K562 (cell line): Measurements from ENCODE around the gene CD72. TPM values are rescaled to one million over a fixed set of nuclear protein-coding genes. Genes with fewer than 3 reads are reported as not detected.

Experiments used
- BRCA1 ChIP-seq, 2 experiments: fragments of 450-650 bp in 1 of 2; sonication (generic) in 1 of 2; formaldehyde crosslinking in 1 of 2; IDR thresholded peaks; 2 replicates each; pipeline versions ENCODE4 v1.5.0 to v1.6.1; 2017 to 2020; ENCODE audit warnings: mild to moderate bottlenecking in 1 of 2, missing genetic modification reagents in 1 of 2
- C11orf30 ChIP-seq: fragments of 450-650 bp; IDR thresholded peaks from 2 replicates; pipeline ENCODE4 v1.6.1; 2016; ENCODE audit warnings: low read depth, mild to moderate bottlenecking
- CBX2 ChIP-seq: fragments of 200-600 bp; sonication (generic); IDR thresholded peaks from one replicate; pipeline ENCODE4 v1.6.1; 2012; ENCODE audit warnings: mild to moderate bottlenecking, low read length, inconsistent platforms; ENCODE audit not compliant: insufficient read depth, poor library complexity, severe bottlenecking
- CCNT2 ChIP-seq: IDR thresholded peaks from 2 replicates; pipeline ENCODE4 v1.6.1; 2011; ENCODE audit warnings: borderline replicate concordance, low read depth, mild to moderate bottlenecking, moderate library complexity, mixed read lengths, low read length; ENCODE audit not compliant: insufficient read length; ENCODE audit errors: extremely low read depth
- DIDO1 ChIP-seq: fragments of 450-650 bp; IDR thresholded peaks from 2 replicates; pipeline ENCODE4 v1.6.1; 2016; ENCODE audit warnings: low read depth, missing biosample characterization, missing genetic modification characterization
- DPF2 ChIP-seq: fragments of 450-650 bp; IDR thresholded peaks from 2 replicates; pipeline ENCODE4 v1.6.1; 2016
- EP300 ChIP-seq: IDR thresholded peaks from 2 replicates; pipeline ENCODE4 v1.6.1; 2012; ENCODE audit warnings: low read length, improper control_type of control experiment
- HDAC2 ChIP-seq: fragments of 450-650 bp; IDR thresholded peaks from 2 replicates; pipeline ENCODE4 v1.6.1; 2016; ENCODE audit warnings: mild to moderate bottlenecking
- HMGN3 ChIP-seq: IDR thresholded peaks from 2 replicates; pipeline ENCODE4 v1.6.1; 2011; ENCODE audit warnings: borderline replicate concordance, low read depth, mild to moderate bottlenecking, mixed read lengths, low read length; ENCODE audit not compliant: insufficient read length; ENCODE audit errors: extremely low read depth
- IFI16 ChIP-seq: fragments of 250-450 bp; sonication (Bioruptor Pico); IDR thresholded peaks from 2 replicates; pipeline ENCODE4 v2.1.2; 2022; ENCODE audit warnings: mild to moderate bottlenecking, inconsistent platforms
- KAT7 ChIP-seq: sonication (generic); formaldehyde crosslinking; IDR thresholded peaks from 2 replicates; pipeline ENCODE4 v1.8.0; 2022; ENCODE audit warnings: missing genetic modification reagents, mild to moderate bottlenecking, borderline replicate concordance
- POLR2A ChIP-seq: fragments of 450-650 bp; conservative IDR thresholded peaks from 2 replicates; pipeline ENCODE4 v1.6.1; 2016
- SMARCB1 ChIP-seq: IDR thresholded peaks from 2 replicates; pipeline ENCODE4 v1.6.1; 2011; ENCODE audit warnings: improper control_type of control experiment, low read depth; ENCODE audit not compliant: insufficient read length
- ZEB2 ChIP-seq: fragments of 450-650 bp; IDR thresholded peaks from 2 replicates; pipeline ENCODE4 v1.6.1; 2016
- ZNF232 ChIP-seq: sonication (generic); formaldehyde crosslinking; IDR thresholded peaks from 2 replicates; pipeline ENCODE4 v1.8.0; 2022; ENCODE audit warnings: mild to moderate bottlenecking, missing genetic modification reagents
- ZNF518B ChIP-seq: fragments of 250-450 bp; sonication (Bioruptor Pico); IDR thresholded peaks from 2 replicates; pipeline ENCODE4 v1.5.0; 2021; ENCODE audit warnings: mild to moderate bottlenecking, moderate library complexity
- polyA plus RNA-seq, 8 experiments: library from polyadenylated mRNA; depleted of rRNA in 4 of 8; stranded (reverse) in 5 of 8; unstranded in 3 of 8; fragments of >200 nt; fragmentation: Nextera tagmentation in 2 of 8; fragmentation: Illumina TruSeq in 1 of 8; extraction: Ambion mirVana in 2 of 8; extraction: Trizol in 1 of 8; gene quantifications; 2 replicates each; pipeline versions ENCODE4 v1.2.1 to v1.2.3, GENCODE V29; 2011 to 2014; ENCODE audit warnings: inconsistent platforms in 1 of 8, missing spikeins in 1 of 8
- total RNA-seq, 7 experiments: library from RNA; depleted of rRNA in 6 of 7; stranded (reverse); fragments of >200 nt in 6 of 7; fragmentation: Illumina TruSeq in 2 of 7; extraction: Trizol in 2 of 7; gene quantifications; 2 replicates each; pipeline versions ENCODE4 v1.2.1 to v1.2.3, GENCODE V29; 2011 to 2021; ENCODE audit warnings: low replicate concordance in 1 of 7
- TF ChIP-seq, protein P1 (sequence below): fragments of 250-450 bp; sonication (Bioruptor Pico); IDR thresholded peaks from 2 replicates; pipeline ENCODE4 v1.4.0; 2020; ENCODE audit warnings: mild to moderate bottlenecking, moderate library complexity, borderline replicate concordance
- TF ChIP-seq, protein P2 (sequence below): sonication (generic); formaldehyde crosslinking; IDR thresholded peaks from 2 replicates; pipeline ENCODE4 v1.8.0; 2023; ENCODE audit warnings: mild to moderate bottlenecking, missing genetic modification reagents

CD72 gene
- total and polyA plus RNA-seq, 9 of the 15 experiments (the other 6 are each of a cell fraction or from before 2014, with no cell fraction given): 0.11 to 0.78 (median 0.27) TPM; not detected in 1

GRCh38 chr9:35658137-35658967 is 40.1 kb upstream of the CD72 start, which contains the start of gene CCDC107 (continued):
- no peak for TF ChIP-seq DIDO1 (tag)
- no peak for TF ChIP-seq ZNF518B (CRISPR knock-in tag)
- TF ChIP-seq C11orf30: no peak
- 0 out of 2 replicates have a peak, but pooled peaks have one; percentile 33 for TF ChIP-seq HDAC2
- TF ChIP-seq ZNF232 (CRISPR knock-in tag): no peak
- TF ChIP-seq KAT7 (CRISPR knock-in tag): peak; percentile 77; the same call in 1 of the 2 replicates
- TF ChIP-seq CBX2: no peak
- TF ChIP-seq CCNT2: peak; percentile 41
- 0 out of 2 replicates have a peak, but pooled peaks have one; percentile 25 for TF ChIP-seq ZEB2
- peak; percentile 38 for TF ChIP-seq HMGN3
- no peak for TF ChIP-seq IFI16 (CRISPR knock-in tag)
- TF ChIP-seq DPF2: no peak
- TF ChIP-seq, protein P1, sequence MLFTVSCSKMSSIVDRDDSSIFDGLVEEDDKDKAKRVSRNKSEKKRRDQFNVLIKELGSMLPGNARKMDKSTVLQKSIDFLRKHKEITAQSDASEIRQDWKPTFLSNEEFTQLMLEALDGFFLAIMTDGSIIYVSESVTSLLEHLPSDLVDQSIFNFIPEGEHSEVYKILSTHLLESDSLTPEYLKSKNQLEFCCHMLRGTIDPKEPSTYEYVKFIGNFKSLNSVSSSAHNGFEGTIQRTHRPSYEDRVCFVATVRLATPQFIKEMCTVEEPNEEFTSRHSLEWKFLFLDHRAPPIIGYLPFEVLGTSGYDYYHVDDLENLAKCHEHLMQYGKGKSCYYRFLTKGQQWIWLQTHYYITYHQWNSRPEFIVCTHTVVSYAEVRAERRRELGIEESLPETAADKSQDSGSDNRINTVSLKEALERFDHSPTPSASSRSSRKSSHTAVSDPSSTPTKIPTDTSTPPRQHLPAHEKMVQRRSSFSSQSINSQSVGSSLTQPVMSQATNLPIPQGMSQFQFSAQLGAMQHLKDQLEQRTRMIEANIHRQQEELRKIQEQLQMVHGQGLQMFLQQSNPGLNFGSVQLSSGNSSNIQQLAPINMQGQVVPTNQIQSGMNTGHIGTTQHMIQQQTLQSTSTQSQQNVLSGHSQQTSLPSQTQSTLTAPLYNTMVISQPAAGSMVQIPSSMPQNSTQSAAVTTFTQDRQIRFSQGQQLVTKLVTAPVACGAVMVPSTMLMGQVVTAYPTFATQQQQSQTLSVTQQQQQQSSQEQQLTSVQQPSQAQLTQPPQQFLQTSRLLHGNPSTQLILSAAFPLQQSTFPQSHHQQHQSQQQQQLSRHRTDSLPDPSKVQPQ (CRISPR knock-in tag): no peak
- TF ChIP-seq, protein P2, sequence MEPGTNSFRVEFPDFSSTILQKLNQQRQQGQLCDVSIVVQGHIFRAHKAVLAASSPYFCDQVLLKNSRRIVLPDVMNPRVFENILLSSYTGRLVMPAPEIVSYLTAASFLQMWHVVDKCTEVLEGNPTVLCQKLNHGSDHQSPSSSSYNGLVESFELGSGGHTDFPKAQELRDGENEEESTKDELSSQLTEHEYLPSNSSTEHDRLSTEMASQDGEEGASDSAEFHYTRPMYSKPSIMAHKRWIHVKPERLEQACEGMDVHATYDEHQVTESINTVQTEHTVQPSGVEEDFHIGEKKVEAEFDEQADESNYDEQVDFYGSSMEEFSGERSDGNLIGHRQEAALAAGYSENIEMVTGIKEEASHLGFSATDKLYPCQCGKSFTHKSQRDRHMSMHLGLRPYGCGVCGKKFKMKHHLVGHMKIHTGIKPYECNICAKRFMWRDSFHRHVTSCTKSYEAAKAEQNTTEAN (CRISPR knock-in tag): no peak
- TF ChIP-seq POLR2A: peak; percentile 70
- no peak for TF ChIP-seq BRCA1 (IDR thresholded peaks at IDR 0.05)
- 0 out of 2 replicates have a peak, but pooled peaks have one; percentile 60 for TF ChIP-seq BRCA1 (CRISPR knock-in tag; IDR thresholded peaks at IDR 0.05)
- TF ChIP-seq SMARCB1: no peak
- TF ChIP-seq EP300: 0 out of 2 replicates have a peak, but pooled peaks have one; percentile 5
